Prostate gland (tissue), 2 donors: ENCODE measurements around the gene TKFC.

Experiments
- POLR2A ChIP-seq: fragments of 450-650 bp; IDR thresholded peaks from one replicate; pipeline ENCODE4 v1.6.1; 2016; ENCODE audit warnings: antibody characterized with exemption, mild to moderate bottlenecking
- POLR2AphosphoS5 ChIP-seq: sonication (generic); formaldehyde crosslinking; IDR thresholded peaks from one replicate; pipeline ENCODE4 v1.6.1; 2017; ENCODE audit warnings: antibody characterized with exemption
- TF ChIP-seq, protein P1 (sequence below), 4 experiments: fragments of 200-600 bp in 2 of 4; fragments of 450-650 bp in 2 of 4; sonication (generic) in 2 of 4; IDR thresholded peaks; 1 replicate in 3 of 4; 2 replicates in 1 of 4; pipeline ENCODE4 v1.5.1; 2016 to 2019; ENCODE audit warnings: antibody characterized with exemption in 4 of 4, mild to moderate bottlenecking in 2 of 4, moderate library complexity in 2 of 4

DNA sequence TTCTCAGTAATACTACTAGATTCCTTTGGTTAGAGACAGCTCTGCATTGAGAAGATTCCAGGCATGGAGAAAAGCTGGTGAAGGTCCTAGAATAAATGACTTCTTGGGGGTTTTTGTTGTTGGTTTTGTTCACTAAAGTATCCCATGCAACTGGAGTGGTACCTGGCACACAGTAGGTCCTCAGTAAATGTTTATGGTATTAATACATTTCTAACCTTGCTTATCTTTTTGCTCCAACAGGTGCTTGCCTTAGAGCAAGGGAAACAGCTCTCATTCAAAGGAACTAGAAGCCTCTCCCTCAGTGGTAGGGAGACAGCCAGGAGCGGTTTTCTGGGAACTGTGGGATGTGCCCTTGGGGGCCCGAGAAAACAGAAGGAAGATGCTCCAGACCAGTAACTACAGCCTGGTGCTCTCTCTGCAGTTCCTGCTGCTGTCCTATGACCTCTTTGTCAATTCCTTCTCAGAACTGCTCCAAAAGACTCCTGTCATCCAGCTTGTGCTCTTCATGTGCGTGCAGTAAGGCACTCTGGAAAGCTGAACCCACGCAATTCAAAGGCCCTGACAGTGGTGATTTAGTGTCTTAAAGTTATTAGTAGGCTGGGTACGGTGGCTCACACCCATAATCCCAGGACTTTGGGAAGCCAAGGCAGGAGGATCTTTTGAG, 31.1 kb downstream of the TKFC start:
- TF ChIP-seq, protein P1, sequence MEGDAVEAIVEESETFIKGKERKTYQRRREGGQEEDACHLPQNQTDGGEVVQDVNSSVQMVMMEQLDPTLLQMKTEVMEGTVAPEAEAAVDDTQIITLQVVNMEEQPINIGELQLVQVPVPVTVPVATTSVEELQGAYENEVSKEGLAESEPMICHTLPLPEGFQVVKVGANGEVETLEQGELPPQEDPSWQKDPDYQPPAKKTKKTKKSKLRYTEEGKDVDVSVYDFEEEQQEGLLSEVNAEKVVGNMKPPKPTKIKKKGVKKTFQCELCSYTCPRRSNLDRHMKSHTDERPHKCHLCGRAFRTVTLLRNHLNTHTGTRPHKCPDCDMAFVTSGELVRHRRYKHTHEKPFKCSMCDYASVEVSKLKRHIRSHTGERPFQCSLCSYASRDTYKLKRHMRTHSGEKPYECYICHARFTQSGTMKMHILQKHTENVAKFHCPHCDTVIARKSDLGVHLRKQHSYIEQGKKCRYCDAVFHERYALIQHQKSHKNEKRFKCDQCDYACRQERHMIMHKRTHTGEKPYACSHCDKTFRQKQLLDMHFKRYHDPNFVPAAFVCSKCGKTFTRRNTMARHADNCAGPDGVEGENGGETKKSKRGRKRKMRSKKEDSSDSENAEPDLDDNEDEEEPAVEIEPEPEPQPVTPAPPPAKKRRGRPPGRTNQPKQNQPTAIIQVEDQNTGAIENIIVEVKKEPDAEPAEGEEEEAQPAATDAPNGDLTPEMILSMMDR (IDR thresholded peaks at IDR 0.05), result no peak
- TF ChIP-seq POLR2A (no peak), POLR2AphosphoS5 (no peak)
